ENCODE results near the gene OASL.

DNA sequence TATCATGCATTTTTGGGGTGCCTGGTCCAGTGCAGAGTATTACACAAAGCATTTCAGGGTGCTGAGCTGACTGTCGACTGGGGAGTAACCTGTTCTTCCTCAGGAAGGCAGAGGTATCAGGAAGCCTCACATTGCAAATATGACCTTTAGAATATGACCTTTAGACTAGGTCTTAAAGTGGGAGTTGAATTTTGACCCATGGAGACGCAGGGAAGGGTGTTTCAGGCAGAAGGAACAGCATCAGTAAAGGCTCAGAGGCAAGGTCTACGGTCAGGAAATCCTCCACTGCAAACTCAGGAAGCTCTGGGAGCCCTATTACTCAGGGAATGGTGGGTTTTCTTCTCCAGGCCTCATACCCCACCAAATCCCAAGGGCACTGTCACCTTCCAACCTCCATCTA lies 49.4 kb downstream of the OASL start:
- TF ChIP-seq CTCF (IDR thresholded peaks at IDR 0.05 in 8 of 11, conservative IDR thresholded peaks at IDR 0.05 in 3 of 11): no peak
- no peak for TF ChIP-seq POLR2AphosphoS5 (IDR thresholded peaks at IDR 0.05)

Measured in spleen (tissue), 7 donors.